SH-SY5Y (cell line): Measurements from ENCODE around the gene UBE2D4.

Source experiments
- GATA2 ChIP-seq: IDR thresholded peaks from 2 replicates; pipeline ENCODE4 v1.6.1; 2011; ENCODE audit warnings: mild to moderate bottlenecking, low read depth, low read length
- GATA3 ChIP-seq: IDR thresholded peaks from 2 replicates; pipeline ENCODE4 v1.6.1; 2011; ENCODE audit warnings: low read depth, mild to moderate bottlenecking, low read length, moderate library complexity

Gene UBE2D4

DNA sequence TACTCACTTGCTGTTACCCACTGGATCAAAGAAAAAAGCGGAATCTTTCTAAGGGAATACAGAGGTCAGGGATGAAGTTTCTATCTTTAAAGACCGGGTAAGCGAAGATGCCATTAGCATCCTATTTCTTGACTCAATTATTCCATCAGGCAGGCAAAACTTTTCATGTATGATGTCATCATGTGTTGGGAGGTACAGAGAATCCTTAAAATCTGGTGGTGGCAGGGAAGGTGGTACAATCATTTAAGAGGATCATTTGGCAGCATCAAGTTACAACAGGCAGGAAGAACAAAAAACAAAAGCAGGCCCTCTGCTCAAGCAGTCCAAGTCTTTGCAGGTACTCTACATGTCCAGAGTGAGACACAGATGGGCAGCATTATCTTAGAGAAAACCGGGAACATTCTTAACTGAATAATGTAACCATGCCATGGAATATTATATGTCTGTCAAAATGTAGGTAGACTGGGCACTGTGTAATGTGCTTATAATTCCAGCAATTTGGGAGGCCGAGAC is 23.6 kb upstream of the UBE2D4 start:
- TF ChIP-seq GATA2: no peak
- TF ChIP-seq GATA3: no peak

DNA sequence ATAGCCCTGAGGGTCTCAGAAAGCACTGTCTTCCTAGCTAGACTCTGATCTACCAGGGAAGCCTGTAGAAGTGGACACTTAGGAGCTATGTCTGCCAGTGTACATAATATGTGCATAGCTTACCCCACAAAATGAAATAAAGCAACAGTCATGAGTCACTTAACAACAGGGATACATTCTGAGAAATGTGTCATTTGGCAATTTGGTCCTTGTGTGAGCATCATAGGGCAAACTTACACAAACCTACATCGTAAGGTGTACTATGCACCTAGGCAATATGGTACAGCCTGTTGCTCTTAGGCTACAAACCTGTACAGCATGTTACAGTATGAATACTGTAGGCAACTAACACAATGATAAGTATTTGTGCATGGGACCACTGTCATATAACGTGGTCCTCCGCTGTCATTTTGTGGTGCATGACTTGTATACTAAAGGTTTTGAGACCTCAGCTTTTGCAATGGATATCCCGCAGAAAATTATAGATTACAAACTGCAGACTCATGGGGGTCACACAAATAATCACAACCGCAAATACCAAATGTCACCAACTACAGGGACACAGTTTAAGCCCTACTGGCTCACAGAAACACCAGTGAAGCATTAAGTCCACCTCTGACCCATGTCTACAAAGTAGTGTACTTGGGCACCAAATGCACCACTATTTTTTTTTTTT is 21.6 kb upstream of the UBE2D4 start:
- TF ChIP-seq GATA3 (no peak), GATA2 (no peak)

DNA sequence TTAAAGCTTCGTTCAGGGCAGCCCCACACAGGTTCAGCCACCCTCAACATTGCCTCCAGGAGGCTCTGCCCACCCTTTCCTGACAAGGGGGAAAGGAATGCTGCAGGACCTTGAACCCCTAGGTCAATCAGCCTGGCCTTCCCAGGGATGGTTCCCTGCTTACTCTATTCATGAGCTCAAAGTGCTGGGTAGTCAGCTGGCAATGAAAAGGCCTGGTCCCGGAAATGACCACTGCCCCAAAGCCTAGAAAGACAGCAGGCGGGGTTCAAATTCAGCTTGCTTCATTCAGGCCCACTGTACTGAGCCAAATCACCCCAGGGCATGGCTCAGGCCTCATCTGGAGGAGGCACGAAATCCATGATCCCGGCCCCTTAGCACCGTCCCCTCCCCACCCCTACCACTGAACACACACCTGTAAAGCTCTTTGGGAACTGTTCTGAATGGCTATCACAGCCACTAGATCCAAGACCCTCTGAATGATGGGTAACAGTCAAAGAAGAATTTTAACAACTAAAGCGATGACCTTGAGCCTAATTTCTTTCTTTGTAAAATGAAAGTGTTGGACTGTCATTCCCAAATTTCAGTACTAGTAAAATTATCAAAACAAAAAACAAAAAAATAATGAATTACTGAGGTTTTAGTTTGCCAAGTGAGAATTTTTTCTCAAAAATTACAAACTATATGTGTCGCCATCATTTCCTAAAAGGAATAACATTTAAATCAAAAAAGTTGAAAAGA is 20.9 kb upstream of the UBE2D4 start:
- TF ChIP-seq GATA3: no peak
- TF ChIP-seq GATA2: no peak

DNA sequence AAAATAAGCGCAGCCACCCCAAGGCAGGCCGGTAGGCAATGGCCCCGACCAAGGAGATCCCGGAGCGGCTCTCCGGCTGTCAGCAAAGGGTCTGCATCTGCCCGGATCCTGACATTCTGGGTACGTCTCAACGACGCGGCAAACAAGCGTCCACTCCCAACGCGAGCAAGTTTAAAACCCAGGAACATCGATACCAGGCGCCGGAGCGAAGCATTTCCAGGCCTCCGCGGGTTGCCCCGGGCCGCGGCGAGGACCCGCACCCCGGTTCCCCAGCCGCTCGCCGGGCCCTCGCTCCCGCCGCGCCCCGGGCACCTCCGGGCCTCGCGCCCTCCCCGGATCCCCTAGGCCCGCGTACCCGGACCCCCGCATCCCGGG is 20.3 kb upstream of the UBE2D4 start:
- no peak for TF ChIP-seq GATA3
- no peak for TF ChIP-seq GATA2

DNA sequence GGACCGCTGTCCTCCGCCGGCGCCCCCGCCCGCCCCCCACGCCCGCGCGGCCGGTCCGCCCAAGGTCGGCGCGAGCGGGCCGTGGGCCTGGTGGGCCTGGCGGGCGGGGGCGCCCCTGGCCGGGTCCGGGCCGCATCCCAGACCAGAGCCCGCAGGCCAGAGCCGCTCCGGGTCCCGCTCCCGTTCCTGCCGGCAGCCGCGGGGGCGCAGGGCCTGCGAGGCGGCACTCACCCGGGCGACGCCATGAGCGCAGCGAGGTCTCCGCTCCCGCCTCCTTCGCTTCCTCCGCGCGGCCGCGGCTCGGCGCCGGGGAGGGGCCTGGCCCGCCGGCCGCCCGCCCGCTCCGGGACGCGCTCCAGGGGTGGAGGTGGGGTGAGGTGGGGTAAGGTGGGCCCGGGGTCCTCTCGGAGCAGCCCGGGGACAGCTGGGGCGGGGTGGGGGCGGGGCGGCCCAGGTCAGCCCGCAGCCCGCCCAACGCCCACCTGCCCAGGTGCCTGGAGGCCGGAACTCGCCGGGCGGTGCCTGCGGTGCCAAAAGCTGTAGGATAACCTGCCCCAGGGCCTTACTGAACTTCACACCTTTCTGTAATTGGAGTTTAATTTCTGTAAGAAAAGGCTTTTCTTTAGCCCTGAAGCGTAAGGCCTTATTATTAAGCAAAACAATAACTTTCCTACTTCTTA is 19.8 kb upstream of the UBE2D4 start, which contains the start of gene URGCP:
TSS of gene URGCP (minus strand) at position 266 of the 680 bp plus-strand sequence. CDS start at position 245, 21 bp downstream.
- TF ChIP-seq GATA3 (no peak), GATA2 (no peak)

DNA sequence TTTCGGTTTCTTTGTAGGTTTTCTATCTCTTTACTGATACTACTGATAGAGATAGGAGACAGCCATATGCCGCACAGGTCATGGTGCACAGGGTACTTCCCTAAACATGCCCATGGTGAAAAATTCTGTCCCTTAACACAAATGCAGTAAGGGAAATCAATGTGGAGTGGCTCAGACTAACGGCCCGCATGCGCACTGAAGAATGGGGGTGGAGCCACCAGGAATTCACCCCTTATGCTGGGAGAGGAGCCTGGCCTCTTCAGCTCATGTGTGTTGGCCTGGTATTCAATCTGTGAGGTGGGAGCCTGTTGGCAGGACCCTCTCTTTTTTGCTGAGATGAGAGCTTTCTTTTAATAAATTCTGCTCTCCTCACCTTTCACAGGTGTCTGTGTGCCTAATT is 11.4 kb upstream of the UBE2D4 start:
- TF ChIP-seq GATA2 (no peak), GATA3 (no peak)

DNA sequence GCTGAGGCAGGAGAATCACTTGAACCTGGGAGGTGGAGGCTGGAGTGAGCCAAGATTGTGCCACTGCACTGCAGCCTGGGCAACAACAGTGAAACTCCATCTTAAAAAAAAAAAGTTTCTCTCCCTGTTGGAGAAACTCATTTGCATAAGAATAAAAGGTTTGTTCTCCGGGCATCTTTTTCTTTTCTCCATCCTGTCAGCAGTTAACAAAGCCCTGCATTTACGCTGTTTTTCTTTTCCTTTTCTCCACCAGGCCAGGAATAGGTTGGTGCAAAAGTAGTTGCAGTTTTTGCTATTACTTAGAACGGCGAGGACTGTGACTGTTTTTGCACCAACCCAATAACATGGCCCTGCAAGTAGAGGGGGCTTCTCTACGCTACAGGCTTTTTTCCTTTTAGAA is 10.3 kb upstream of the UBE2D4 start:
- TF ChIP-seq GATA2 (no peak), GATA3 (no peak)

DNA sequence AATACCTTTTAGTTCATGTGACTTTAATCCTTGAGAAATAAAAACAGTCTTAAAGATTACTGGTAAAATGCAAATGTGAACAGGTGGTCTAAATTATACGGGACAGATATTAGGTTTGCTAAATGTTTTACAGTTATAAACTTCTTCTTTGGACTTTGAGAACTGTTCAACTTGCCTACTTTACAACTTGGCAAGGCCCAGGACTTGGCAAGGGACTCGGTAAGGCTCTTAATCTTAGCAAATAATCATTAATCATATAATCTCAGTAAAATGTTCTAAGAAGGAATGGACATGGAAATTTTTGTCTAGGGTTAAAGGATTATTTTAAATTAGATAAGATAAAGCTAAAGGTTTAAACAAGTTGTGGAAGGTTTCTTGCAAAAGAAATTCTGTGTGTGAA is 4.8 kb upstream of the UBE2D4 start:
- TF ChIP-seq GATA2 (no peak), GATA3 (no peak)

DNA sequence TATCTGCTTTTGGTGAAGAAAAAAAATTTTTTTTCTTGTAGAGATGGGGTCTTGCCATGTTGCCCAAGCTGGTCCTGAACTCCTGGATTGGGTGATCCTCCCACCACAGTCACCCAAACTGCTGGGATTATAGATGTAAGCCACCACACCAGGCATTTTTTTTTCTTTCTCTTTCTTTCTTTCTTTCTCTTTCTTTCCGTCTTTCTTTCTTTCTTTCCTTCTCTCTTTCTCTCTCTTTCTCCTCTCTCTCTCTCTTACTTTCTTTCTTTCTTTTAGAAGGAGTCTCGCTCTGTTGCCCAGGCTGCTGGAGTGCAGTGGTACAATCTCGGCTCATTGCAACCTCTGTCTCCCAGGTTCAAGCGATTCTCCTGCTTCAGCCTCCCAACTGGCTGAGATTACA is 3.5 kb upstream of the UBE2D4 start:
- TF ChIP-seq GATA2 (no peak), GATA3 (no peak)

DNA sequence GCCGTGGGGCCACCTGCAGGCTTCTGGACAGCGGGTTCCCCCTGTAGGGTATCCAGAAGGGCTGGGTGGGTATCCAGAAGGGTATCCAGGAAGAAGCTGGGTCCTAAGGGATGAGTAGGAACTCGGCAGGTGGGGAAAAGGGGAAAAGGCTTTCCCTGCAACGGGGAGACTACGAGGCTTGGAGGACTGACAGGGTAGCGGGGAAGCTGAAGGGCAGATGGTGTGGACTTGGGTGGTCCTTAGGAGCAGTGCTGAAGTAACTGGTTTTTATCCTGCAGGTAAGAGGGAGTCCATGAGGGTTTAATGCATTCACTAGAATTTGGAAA is 525 bp downstream of the UBE2D4 start:
- TF ChIP-seq GATA3 (no peak), GATA2 (no peak)

DNA sequence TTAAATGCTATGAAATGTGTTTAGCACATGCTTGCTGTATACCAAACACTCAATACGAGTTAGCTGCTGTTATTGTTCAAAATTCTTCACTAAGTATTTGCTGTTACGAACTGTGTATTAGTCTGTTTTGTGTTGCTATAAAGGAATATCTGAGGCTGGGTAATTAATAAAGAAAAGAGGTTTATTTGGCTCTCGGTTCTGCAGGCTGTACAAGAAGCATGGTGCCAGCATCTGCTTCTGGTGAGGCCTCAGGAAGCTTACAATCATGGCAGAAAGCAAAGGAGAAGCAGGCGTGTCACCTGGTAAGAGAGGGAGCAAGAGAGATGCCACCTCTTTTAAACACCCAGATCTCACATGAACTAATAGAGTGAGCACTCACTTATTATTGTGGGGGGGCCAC is 1.6 kb downstream of the UBE2D4 start:
- TF ChIP-seq GATA2 (no peak), GATA3 (no peak)

DNA sequence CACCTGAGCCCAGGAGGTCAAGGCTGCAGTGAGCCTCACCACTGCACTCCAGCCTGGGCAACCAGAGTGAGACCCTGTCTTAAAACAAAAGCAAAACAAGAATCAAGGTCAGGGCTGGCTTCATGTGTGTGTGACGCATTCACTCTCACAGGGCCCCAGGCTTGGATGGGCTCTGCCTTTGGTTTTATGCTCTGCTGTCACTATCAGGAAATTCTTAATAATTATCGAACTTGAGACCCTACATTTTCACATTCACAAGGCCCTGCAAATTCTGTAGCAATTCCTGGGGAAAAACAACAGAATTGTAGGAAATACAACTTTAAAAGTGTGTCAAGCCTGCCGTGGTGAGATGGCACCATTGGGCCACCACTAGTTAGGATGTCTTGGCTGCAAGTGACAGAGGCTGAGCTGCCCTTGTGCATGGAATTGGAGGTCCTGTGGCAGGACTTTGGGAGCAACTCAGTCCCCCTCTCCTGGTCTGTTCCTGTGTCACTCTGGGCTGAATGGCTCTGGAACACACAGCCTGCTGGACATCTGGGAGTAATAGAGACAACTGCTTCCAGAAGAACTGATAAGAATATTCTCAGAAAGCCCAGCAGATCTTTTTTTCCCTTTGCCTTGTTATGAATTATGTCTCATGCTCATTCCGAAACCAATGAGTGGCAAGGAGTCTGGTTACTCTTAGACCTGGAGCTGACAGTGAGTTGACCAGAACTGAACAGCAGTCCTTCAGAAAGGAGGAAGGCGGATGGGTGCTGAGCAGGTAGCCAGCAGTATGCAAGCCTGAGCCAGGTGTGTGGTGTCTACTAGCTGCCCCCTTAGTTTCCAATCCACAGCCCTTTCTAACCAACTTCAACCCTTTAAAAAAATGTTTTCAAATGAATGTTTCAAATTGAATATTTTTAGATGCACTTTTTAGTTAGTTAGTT is 3.6 kb downstream of the UBE2D4 start:
- peak; percentile 38; the same call in 1 of the 2 replicates for TF ChIP-seq GATA2
- no peak for TF ChIP-seq GATA3

DNA sequence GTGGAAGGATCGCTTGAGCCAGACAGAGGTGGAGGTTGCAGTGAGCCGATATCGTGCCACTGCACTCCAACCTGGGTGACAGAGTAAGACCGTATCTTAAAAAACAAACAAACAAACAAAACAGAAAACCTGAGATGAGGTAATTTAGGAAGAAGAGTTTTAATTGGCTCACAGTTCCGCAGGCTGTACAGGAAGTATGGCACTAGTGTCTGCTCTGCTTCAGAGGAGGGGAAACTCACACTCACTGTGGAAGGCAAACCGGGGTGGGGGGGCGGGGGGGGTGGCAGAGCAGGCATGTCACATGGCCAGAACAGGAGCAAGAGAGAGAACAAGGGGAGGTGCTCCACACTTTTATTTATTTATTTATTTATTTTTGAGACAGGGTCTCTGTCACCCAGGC is 5.1 kb downstream of the UBE2D4 start:
- no peak for TF ChIP-seq GATA2
